ENCODE data around the gene OBSCN.
A peak's percentile ranks its signal among the peaks of the same experiment; 100 is the strongest.

The OBSCN gene, protein sequence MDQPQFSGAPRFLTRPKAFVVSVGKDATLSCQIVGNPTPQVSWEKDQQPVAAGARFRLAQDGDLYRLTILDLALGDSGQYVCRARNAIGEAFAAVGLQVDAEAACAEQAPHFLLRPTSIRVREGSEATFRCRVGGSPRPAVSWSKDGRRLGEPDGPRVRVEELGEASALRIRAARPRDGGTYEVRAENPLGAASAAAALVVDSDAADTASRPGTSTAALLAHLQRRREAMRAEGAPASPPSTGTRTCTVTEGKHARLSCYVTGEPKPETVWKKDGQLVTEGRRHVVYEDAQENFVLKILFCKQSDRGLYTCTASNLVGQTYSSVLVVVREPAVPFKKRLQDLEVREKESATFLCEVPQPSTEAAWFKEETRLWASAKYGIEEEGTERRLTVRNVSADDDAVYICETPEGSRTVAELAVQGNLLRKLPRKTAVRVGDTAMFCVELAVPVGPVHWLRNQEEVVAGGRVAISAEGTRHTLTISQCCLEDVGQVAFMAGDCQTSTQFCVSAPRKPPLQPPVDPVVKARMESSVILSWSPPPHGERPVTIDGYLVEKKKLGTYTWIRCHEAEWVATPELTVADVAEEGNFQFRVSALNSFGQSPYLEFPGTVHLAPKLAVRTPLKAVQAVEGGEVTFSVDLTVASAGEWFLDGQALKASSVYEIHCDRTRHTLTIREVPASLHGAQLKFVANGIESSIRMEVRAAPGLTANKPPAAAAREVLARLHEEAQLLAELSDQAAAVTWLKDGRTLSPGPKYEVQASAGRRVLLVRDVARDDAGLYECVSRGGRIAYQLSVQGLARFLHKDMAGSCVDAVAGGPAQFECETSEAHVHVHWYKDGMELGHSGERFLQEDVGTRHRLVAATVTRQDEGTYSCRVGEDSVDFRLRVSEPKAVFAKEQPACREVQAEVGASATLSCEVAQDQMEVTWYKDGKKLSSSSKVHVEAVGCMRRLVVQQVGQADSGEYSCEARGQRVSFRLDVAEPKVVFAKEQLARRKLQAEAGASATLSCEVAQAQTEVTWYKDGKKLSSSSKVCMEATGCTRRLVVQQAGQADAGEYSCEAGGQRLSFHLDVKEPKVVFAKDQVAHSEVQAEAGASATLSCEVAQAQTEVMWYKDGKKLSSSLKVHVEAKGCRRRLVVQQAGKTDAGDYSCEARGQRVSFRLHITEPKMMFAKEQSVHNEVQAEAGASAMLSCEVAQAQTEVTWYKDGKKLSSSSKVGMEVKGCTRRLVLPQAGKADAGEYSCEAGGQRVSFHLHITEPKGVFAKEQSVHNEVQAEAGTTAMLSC (N-terminal part only)

DNA sequence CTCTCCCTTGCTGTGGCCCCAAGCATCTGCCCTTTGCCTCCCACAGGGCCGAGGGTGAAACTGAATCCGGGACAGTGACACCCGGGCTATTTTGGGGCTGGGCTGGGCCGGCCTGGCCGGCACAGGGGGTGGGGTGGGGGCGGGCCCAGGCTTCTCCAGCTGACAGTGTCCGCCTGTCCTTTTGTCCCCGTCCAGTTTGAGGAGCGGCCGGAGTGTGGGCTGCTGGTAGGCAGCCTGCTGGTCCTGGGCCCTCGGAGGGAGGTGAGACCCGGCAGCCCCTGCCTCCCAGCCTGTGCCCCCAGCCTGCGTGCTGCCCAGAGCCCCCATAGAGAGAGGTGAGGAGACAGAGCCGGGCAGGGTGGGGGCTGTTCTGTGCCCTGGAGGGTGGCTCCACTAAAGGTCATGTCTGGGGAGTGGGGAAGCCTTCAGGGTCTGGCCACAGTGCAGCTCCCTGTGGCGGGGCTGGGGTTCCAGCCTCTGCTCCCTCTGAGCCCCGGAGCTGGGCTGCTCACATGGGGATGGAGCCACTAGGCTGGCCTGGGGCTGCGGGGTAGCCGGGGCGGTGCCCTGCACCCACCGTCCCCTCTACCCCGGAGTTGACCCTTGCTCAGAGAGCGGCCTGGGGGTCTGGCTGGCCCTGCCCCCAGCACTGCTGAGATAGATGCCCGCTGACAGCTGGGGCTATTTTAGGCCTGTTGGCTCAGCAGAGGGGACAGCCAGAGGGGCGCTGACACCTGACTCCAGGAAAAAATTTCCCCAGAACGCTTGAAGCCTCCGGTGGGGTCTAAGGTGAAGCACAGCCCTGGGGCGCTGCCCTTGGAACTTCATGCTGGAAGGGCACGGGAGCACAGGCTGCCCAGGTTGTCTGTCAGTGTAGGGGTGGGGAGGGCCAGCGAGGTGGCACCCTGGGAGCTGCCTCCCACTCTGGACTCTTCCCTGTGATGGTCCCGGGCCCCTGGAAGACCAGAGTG is at the start of gene OBSCN:
TSS of gene OBSCN (plus strand) at position 194 of the 971 bp plus-strand sequence. CDS start 3,740 bp downstream, outside the sequence.
- no peak for DNase-seq

- no peak for DNase-seq
These were observed 49.5 kb upstream of the OBSCN start for GRCh38 chr1:228158151-228159007.

- no peak for DNase-seq
These were observed 48.7 kb upstream of the OBSCN start for GRCh38 chr1:228159008-228159665.

- DNase-seq, result no peak
These were observed 47.6 kb upstream of the OBSCN start for GRCh38 chr1:228160201-228160761.

- no peak for DNase-seq
These were observed 46.5 kb upstream of the OBSCN start for GRCh38 chr1:228161362-228161761.

- DNase-seq, result no peak
These were observed 46.0 kb upstream of the OBSCN start for GRCh38 chr1:228161866-228162265.

GRCh38 chr1:228162286-228163006 is 45.4 kb upstream of the OBSCN start:
- DNase-seq, result no peak

DNA sequence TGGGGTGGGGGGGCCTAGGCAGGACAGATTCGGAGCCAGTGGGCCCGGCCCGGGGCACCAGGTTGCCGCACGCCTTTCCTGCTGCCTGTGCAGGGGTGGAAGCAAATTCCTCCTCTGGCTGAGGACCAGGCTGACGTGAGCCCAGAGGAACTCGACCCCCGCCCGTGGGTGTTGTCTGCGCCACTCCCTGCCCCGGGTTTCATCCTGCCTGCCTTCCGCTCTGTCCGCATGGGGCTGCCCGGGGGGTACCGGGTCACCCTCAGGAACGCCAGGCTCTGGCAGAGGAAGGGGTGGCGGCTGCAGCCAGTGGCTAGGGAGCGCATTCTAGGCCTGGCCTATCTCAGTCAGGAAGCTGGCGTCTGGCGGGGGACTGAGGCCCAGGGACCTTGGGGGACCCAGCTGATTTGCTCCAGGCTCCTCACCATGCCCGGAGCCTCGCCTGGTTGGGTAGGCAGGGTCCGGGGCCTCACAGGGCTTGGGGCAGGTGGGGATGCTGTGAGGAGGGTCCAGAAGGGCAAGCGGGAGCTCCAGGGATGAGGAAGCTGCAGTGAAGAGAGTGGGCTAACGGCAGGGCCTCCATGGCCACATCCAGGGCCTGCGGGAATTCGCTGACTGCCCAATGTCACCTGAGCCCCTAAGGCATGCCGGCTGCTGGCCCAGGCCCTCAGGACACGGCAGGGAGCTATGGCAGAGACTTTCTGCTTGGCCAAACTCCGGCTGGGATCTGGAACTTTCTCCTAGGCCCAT is 44.7 kb upstream of the OBSCN start:
- no peak for DNase-seq

GRCh38 chr1:228163776-228164519 is 43.9 kb upstream of the OBSCN start:
- DNase-seq, result no peak

GRCh38 chr1:228164561-228165371 is 43.1 kb upstream of the OBSCN start:
- DNase-seq, result no peak

GRCh38 chr1:228165372-228166169 is 42.3 kb upstream of the OBSCN start, which contains the start of gene IBA57:
Gene IBA57 (plus strand): TSS chr1:228165804. CDS start chr1:228165817, 13 bp downstream.
- peak; percentile 97 for DNase-seq

DNA sequence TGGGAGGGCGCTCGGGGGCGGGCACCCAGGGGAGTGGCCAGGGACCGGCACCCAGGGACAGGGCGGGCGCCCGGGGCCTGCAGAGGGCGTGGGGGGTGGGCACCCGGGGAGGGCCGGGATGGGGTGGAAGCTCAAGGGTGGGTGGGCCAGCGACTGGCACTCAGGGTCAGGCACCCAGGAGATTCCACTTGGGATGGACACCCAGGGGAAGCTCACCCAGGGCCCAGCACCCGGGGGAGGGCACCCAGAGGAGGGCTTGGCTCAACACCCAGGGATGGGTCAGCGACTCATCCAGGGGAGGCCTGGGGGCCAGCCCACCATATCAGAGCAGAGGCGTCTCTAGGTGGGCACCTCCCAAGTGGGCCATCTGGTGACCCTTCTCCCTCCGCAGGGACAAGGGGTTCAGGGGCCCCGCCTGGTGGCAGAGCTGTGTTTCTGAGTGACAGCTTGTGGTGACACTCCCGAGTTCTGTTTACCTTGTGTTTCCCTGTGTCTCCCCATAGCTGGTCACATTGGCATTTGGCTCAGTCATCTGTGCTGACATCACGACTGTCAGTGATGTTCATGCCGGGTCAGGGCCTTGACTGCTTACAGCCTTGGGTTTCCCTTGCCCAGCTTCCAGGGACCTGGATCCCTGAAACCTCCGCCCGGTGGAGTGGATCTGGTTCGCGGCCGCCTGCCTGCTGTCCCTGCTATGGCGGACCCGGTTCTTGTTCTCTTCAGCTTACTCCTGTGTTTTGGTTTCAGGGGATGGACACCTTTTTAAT is 41.5 kb upstream of the OBSCN start:
- DNase-seq, result no peak

DNA sequence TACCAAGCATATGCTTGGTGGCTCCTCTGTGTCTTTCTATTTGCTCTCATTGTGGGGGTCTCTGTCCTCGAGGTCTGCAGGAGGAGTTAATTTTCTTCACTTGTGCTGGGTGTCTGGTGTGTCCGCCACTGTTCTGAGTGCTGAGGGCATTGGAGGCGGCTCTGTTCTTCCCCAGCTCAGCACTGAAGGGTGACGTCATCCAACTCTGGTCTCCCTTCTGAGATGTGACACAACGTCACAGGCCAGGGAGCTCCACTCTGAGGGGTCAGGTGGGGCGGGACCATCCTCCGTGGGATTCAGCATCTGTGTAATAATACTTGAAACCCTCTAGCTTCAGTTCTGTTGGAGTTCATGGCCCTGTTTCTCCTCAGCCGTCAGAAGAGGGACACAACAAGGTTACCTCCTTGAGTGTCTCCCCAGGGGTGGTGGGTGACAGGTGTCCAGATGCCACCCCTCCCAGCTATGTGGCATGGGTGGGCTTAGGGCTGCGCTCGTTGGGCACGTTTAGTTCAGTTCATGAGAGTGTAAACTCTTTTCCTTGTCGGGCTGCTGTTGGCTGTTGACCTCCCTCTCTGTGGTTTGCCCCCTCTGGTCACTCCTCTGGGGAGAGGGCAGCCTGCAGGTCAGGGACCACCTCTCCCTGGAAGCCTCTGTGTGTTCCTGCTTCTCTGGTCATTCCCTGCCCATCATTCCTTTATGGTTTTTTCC is 39.1 kb upstream of the OBSCN start:
- DNase-seq, result no peak

DNA sequence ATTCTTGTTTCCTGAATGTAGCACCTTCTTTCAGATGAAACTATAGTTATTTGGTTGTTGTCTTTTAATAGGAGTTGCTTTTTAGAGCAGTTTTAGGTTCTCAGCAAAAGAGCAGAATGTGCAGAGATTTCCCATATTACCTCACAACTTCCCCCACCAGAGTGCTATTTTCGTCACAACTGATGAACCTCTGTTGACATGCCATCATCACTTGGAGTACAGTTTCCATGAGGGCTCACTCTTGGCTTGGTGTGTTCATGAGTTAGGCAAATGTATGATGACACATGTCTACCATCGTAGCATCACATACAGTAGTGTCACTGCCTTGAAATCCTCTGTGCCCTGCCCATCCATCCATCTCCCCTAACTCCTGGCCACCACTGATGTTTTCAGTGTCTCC is 38.5 kb upstream of the OBSCN start:
- DNase-seq, result no peak

All from GDM1 (cell line).